K562 (cell line): ENCODE measurements around the gene SOWAHC.

Experiments used
- ARHGAP35 ChIP-seq: fragments of 450-650 bp; IDR thresholded peaks from 2 replicates; pipeline ENCODE4 v1.6.1; 2018; ENCODE audit not compliant: partially characterized antibody
- IFI16 ChIP-seq: fragments of 250-450 bp; sonication (Bioruptor Pico); IDR thresholded peaks from 2 replicates; pipeline ENCODE4 v2.1.2; 2022; ENCODE audit warnings: mild to moderate bottlenecking, inconsistent platforms
- ZNF263 ChIP-seq: sonication (generic); formaldehyde crosslinking; IDR thresholded peaks from 2 replicates; pipeline ENCODE4 v1.8.0; 2022; ENCODE audit warnings: mild to moderate bottlenecking, missing genetic modification reagents, borderline replicate concordance

- TF ChIP-seq ZNF263 (CRISPR knock-in tag), result no peak
- TF ChIP-seq ARHGAP35, result no peak
- no peak for TF ChIP-seq IFI16 (CRISPR knock-in tag)
Measured at GRCh38 chr2:109613081-109613921, 863 bp upstream of the SOWAHC start.
